Endothelial cell of umbilical vein (primary cell): ENCODE results near the gene FMO5. TPM values are rescaled to one million over a fixed set of nuclear protein-coding genes. Genes with fewer than 3 reads are reported as not detected.
"Not testable (repeated sequence)": the region's sequence is repeated elsewhere in the genome, so short reads cannot be mapped to it uniquely, and the experiment has no call there.

ENCODE experiments used
- BruUV-seq: library from RNA; stranded (reverse); fragments of 400-500 nt; replicated peaks from 2 replicates; lab custom pipeline; 2021; lab: Mats Ljungman, UMichigan
- CTCF ChIA-PET: fragments of 300-600, 350-600 bp; sonication (Branson Sonifier 250); formaldehyde crosslinking; loops from one replicate; lab custom pipeline; 2021; ENCODE audit warnings: antibody characterized with exemption, inconsistent platforms; lab: Charles Lee
- POLR2A ChIA-PET: fragments of 300-600, 350-600 bp; sonication (Branson Sonifier 250); formaldehyde crosslinking; loops from one replicate; lab custom pipeline; 2021; ENCODE audit warnings: antibody characterized with exemption, inconsistent platforms; lab: Charles Lee
- DNase-seq: peaks from one replicate; pipeline ENCODE4 v3.0.0-alpha.2; 2011; ENCODE audit warnings: low read depth, low spot score
- FAIRE-seq: peaks from 2 replicates; lab custom pipeline; 2011; peaks lifted over from hg19 to GRCh38; lab: Jason Lieb, UNC
- H2AFZ ChIP-seq: 2 replicates; pipeline ENCODE4 v1.6.0; 2012; ENCODE audit warnings: low read depth, low read length, control low read depth, inconsistent platforms
- H3K27ac ChIP-seq: 2 replicates; pipeline ENCODE4 v1.5.1; 2011; ENCODE audit warnings: low read depth, mild to moderate bottlenecking, control low read depth, low read length, moderate library complexity; ENCODE audit not compliant: insufficient read depth
- H3K27me3 ChIP-seq, 2 experiments: 2 replicates each; pipeline versions ENCODE4 v1.6.0 to v1.6.1; 2011; ENCODE audit warnings: low read length in 2 of 2, mixed read lengths in 1 of 2; ENCODE audit not compliant: control insufficient read depth in 2 of 2, insufficient read depth in 2 of 2
- H3K36me3 ChIP-seq, 2 experiments: 2 replicates in 1 of 2; 3 replicates in 1 of 2; pipeline ENCODE4 v1.5.1; 2011; ENCODE audit warnings: low read length in 2 of 2, mild to moderate bottlenecking in 1 of 2, moderate library complexity in 1 of 2; ENCODE audit not compliant: control insufficient read depth in 2 of 2, insufficient read depth in 2 of 2; ENCODE audit errors: extremely low read depth in 1 of 2
- H3K4me1 ChIP-seq: 3 replicates; pipeline ENCODE4 v1.5.1; 2011; ENCODE audit warnings: mild to moderate bottlenecking, low read length; ENCODE audit not compliant: control insufficient read depth, insufficient read depth; ENCODE audit errors: extremely low read depth
- H3K4me2 ChIP-seq: 2 replicates; pipeline ENCODE4 v1.6.1; 2011; ENCODE audit warnings: low read length, control low read depth, mixed read lengths; ENCODE audit not compliant: insufficient read depth
- H3K4me3 ChIP-seq, 3 experiments: fragments of 200-600 bp in 1 of 3; sonication (generic), shearing (Covaris generic) in 1 of 3; replicated peaks in 1 of 3; 2 replicates each; pipeline ENCODE4 v1.5.1; 2011 to 2016; ENCODE audit warnings: control low read depth in 3 of 3, low read length in 3 of 3, mild to moderate bottlenecking in 2 of 3, inconsistent platforms in 1 of 3, low read depth in 1 of 3, moderate library complexity in 1 of 3; ENCODE audit not compliant: insufficient read depth in 1 of 3
- H3K79me2 ChIP-seq: 2 replicates; pipeline ENCODE4 v1.6.0; 2012; ENCODE audit warnings: low read length, inconsistent platforms; ENCODE audit not compliant: control insufficient read depth, insufficient read depth
- H3K9ac ChIP-seq: replicated peaks from 2 replicates; pipeline ENCODE3; 2011; ENCODE audit warnings: low read length, control low read depth; ENCODE audit not compliant: insufficient read depth; ENCODE audit errors: extremely low read depth
- H3K9me1 ChIP-seq: replicated peaks from 3 replicates; pipeline ENCODE4 v1.6.0; 2011; ENCODE audit warnings: mild to moderate bottlenecking, low read length; ENCODE audit not compliant: control insufficient read depth, insufficient read depth; ENCODE audit errors: extremely low read depth
- H3K9me3 ChIP-seq: replicated peaks from 2 replicates; pipeline ENCODE4 v1.5.1; 2012; ENCODE audit warnings: low read length, inconsistent platforms; ENCODE audit not compliant: control insufficient read depth, insufficient read depth
- H4K20me1 ChIP-seq: replicated peaks from 2 replicates; pipeline ENCODE3; 2011; ENCODE audit warnings: mild to moderate bottlenecking, low read length; ENCODE audit not compliant: control insufficient read depth, insufficient read depth; ENCODE audit errors: extremely low read depth
- FOS ChIP-seq: IDR thresholded peaks from 2 replicates; pipeline ENCODE4 v1.6.1; 2011; ENCODE audit warnings: mild to moderate bottlenecking, low read length, moderate library complexity, borderline replicate concordance; ENCODE audit not compliant: insufficient read depth
- GATA2 ChIP-seq: IDR thresholded peaks from 2 replicates; pipeline ENCODE4 v1.7.0; 2011; ENCODE audit warnings: low read depth, mild to moderate bottlenecking, moderate library complexity, mixed read lengths, low read length; ENCODE audit not compliant: insufficient read length, insufficient read depth
- JUN ChIP-seq: IDR thresholded peaks from 2 replicates; pipeline ENCODE4 v1.6.1; 2011; ENCODE audit warnings: borderline replicate concordance, low read depth; ENCODE audit not compliant: insufficient read length, insufficient read depth
- MYC ChIP-seq: IDR thresholded peaks from one replicate; pipeline ENCODE4 v1.6.1; 2011; ENCODE audit warnings: mild to moderate bottlenecking, low read depth, low read length
- POLR2A ChIP-seq: IDR thresholded peaks from 2 replicates; pipeline ENCODE4 v1.6.1; 2012; ENCODE audit warnings: low read depth, mild to moderate bottlenecking, control low read depth, low read length
- POLR2AphosphoS5 ChIP-seq: IDR thresholded peaks from 2 replicates; pipeline ENCODE4 v1.6.1; 2012; ENCODE audit warnings: low read depth, mild to moderate bottlenecking, control low read depth, low read length, moderate library complexity; ENCODE audit not compliant: insufficient read depth
- dilution Hi-C: fragments of 300-500 bp; cut with MboI; formaldehyde crosslinking; loops from one replicate; pipeline ENCODE4 v1.15.0; 2019; ENCODE audit warnings: low sequenced_read_pairs; ENCODE audit not compliant: extremely low pct_ligation_motif_present
- intact Hi-C: fragments of 100-400 bp; cut with micrococcal nuclease; formaldehyde crosslinking; loops from one replicate; pipeline ENCODE4 v1.10.0; 2022
- polyA plus RNA-seq, 4 experiments: library from polyadenylated mRNA; depleted of rRNA in 3 of 4; stranded (reverse) in 3 of 4; unstranded in 1 of 4; fragments of >200 nt; gene quantifications; 2 replicates each; pipeline versions ENCODE4 v1.2.1 to v1.2.3, GENCODE V29; 2011 to 2012; ENCODE audit warnings: missing spikeins in 1 of 4
- total RNA-seq: library from RNA; stranded (reverse); gene quantifications from 2 replicates; pipeline ENCODE4 v1.2.3, GENCODE V29; 2021
- TF ChIP-seq, protein P1 (sequence below), 2 donors: IDR thresholded peaks; 1 replicate in 1 of 2; 2 replicates in 1 of 2; pipeline ENCODE4 v1.5.1; 2011; ENCODE audit warnings: low read length in 2 of 2, mild to moderate bottlenecking in 2 of 2, moderate library complexity in 2 of 2, control low read depth in 1 of 2, inconsistent platforms in 1 of 2, low read depth in 1 of 2; ENCODE audit not compliant: insufficient read depth in 1 of 2; ENCODE audit errors: extremely low read depth in 1 of 2

FMO5 gene
- total and polyA plus RNA-seq, 2 donors (not counting 3 experiments of a cell fraction or from before 2014, with no cell fraction given), result 0.48 to 0.60 TPM

DNA sequence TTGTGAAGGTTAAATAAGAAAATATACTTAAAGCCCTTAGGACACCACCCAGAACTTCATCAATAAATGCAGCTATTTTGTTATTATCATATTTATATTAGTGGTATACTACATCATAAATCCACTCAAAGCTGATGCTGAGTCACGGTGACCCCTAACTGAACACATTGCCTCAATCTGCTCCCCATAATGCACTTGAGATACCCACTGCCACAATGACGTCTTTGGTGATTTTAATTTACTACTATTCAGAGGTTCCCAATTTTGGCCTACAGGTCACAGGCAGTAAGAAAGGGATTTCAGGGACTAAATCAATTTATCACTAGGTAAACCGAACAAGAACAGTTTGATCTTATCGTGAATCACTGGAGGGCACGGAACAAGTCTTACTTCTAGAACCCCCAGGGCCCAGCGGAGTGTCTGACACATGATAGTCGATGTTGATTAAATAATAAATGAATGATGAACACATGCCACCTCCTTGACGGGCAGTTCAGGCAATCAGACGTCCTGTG, 16.9 kb upstream of the FMO5 start:
- POLR2A ChIA-PET, result interaction anchor here (1.0 kb wide), 1 partner anchor 69 kb away, joined by 4 read pairs; no protein-coding TSS in a partner anchor

DNA sequence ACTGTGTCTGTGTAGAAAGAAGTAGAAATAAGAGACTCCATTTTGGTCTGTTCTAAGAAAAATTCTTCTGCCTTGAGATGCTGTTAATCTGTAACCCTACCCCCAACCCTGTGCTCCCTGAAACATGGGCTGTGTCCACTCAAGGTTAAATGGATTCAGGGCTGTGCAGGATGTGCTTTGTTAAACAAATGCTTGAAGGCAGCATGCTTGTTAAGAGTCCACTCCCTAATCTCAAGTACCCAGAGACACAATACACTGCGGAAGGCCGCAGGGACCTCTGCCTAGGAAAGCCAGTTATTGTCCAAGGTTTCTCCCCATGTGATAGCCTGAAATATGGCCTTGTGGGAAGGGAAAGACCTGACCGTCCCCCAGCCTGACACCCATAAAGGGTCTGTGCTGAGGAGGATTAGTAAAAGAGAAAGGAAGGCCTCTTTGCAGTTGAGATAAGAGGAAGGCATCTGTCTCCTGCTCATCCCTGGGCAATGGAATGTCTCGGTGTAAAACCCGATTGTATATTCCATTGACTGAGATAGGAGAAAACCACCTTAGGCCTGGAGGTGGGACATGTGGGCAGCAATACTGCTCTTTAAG, 15.1 kb upstream of the FMO5 start:
- POLR2A ChIA-PET, H3K9me1 ChIP-seq, H3K4me1 ChIP-seq, H3K9ac ChIP-seq, H3K27me3 ChIP-seq, H3K4me2 ChIP-seq, dilution Hi-C loops, CTCF ChIA-PET, FAIRE-seq, H3K4me3 ChIP-seq, H3K9me3 ChIP-seq, H4K20me1 ChIP-seq, H3K36me3 ChIP-seq, intact Hi-C loops, H3K27ac ChIP-seq, H2AFZ ChIP-seq, DNase-seq, BruUV-seq: not testable (repeated sequence)
- H3K79me2 ChIP-seq, result peaks cover 22% of the 10 kb centered on the region

More for the DNA sequence above, 16.9 kb upstream of the FMO5 start:
- H4K20me1 ChIP-seq, result no peaks in the 10 kb centered on the region
- dilution Hi-C loops (no loop called here), intact Hi-C loops (loop anchor here (1.0 to 2.0 kb wide), 5 partner anchors 17 to 157 kb away; partner anchors contain the start of genes FMO5 and PRKAB2)
- no peak overlapping the region for H3K9ac ChIP-seq
- CTCF ChIA-PET, result interaction anchor here (0.6 to 3.4 kb wide), 20 partner anchors 9 to 299 kb away, joined by 3 to 63 read pairs (median 4); partner anchors contain the start of genes BCL9, FMO5 and PRKAB2
- H3K9me3 ChIP-seq, result no peaks in the 10 kb centered on the region
- TF ChIP-seq GATA2 (peak; percentile 41), FOS (no peak), POLR2AphosphoS5 (no peak), MYC (no peak), POLR2A (no peak), JUN (no peak)
- TF ChIP-seq, protein P1, sequence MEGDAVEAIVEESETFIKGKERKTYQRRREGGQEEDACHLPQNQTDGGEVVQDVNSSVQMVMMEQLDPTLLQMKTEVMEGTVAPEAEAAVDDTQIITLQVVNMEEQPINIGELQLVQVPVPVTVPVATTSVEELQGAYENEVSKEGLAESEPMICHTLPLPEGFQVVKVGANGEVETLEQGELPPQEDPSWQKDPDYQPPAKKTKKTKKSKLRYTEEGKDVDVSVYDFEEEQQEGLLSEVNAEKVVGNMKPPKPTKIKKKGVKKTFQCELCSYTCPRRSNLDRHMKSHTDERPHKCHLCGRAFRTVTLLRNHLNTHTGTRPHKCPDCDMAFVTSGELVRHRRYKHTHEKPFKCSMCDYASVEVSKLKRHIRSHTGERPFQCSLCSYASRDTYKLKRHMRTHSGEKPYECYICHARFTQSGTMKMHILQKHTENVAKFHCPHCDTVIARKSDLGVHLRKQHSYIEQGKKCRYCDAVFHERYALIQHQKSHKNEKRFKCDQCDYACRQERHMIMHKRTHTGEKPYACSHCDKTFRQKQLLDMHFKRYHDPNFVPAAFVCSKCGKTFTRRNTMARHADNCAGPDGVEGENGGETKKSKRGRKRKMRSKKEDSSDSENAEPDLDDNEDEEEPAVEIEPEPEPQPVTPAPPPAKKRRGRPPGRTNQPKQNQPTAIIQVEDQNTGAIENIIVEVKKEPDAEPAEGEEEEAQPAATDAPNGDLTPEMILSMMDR (IDR thresholded peaks at IDR 0.05; ENCODE audit: extremely low read depth in 1 of 2, insufficient read depth in 1 of 2, low read depth in 1 of 2, low read length in 2 of 2), result no peak
- H3K9me1 ChIP-seq, result no peaks in the 10 kb centered on the region
- DNase-seq (no peak), FAIRE-seq (no peak)
- peaks cover 7% of the 10 kb centered on the region for H3K4me1 ChIP-seq
- peaks cover 2 to 3% of the 10 kb centered on the region in 2 experiments for H3K27me3 ChIP-seq
- H3K27ac ChIP-seq, result no peak overlapping the region
- peak overlapping the region; percentile 49 for H2AFZ ChIP-seq
- no peaks in the 10 kb centered on the region for H3K36me3 ChIP-seq
- TSS peak; percentile 48 for BruUV-seq
- H3K79me2 ChIP-seq, result peaks cover 39% of the 10 kb centered on the region
- peak overlapping the region; percentile 33 for H3K4me2 ChIP-seq
- H3K4me3 ChIP-seq, result peak overlapping the region in 2 of 3 experiments; percentile 0 to 97
